ENCODE results near the gene NKX6-1.

GRCh38 chr4:84493092-84493850, 5.8 kb downstream of the NKX6-1 start:
- TF ChIP-seq CTCF (IDR thresholded peaks at IDR 0.05; ENCODE audit: low read length) (no peak), EZH2 (optimal IDR thresholded peaks at IDR 0.05; ENCODE audit: low read depth, low read length) (no peak)
